Endothelial cell of umbilical vein (primary cell): ENCODE data around the gene TLE4. TPM values are rescaled to one million over a fixed set of nuclear protein-coding genes. Genes with fewer than 3 reads are reported as not detected.

Experiments
- BruUV-seq: library from RNA; stranded (reverse); fragments of 400-500 nt; replicated peaks from 2 replicates; lab custom pipeline; 2021; lab: Mats Ljungman, UMichigan
- CTCF ChIA-PET: fragments of 300-600, 350-600 bp; sonication (Branson Sonifier 250); formaldehyde crosslinking; loops from one replicate; lab custom pipeline; 2021; ENCODE audit warnings: antibody characterized with exemption, inconsistent platforms; lab: Charles Lee
- POLR2A ChIA-PET: fragments of 300-600, 350-600 bp; sonication (Branson Sonifier 250); formaldehyde crosslinking; loops from one replicate; lab custom pipeline; 2021; ENCODE audit warnings: antibody characterized with exemption, inconsistent platforms; lab: Charles Lee
- DNase-seq: peaks from one replicate; pipeline ENCODE4 v3.0.0-alpha.2; 2011; ENCODE audit warnings: low read depth, low spot score
- FAIRE-seq: peaks from 2 replicates; lab custom pipeline; 2011; peaks lifted over from hg19 to GRCh38; lab: Jason Lieb, UNC
- H2AFZ ChIP-seq: 2 replicates; pipeline ENCODE4 v1.6.0; 2012; ENCODE audit warnings: low read depth, low read length, control low read depth, inconsistent platforms
- H3K27ac ChIP-seq: 2 replicates; pipeline ENCODE4 v1.5.1; 2011; ENCODE audit warnings: low read depth, mild to moderate bottlenecking, control low read depth, low read length, moderate library complexity; ENCODE audit not compliant: insufficient read depth
- H3K27me3 ChIP-seq, 2 experiments: 2 replicates each; pipeline versions ENCODE4 v1.6.0 to v1.6.1; 2011; ENCODE audit warnings: low read length in 2 of 2, mixed read lengths in 1 of 2; ENCODE audit not compliant: control insufficient read depth in 2 of 2, insufficient read depth in 2 of 2
- H3K36me3 ChIP-seq, 2 experiments: 2 replicates in 1 of 2; 3 replicates in 1 of 2; pipeline ENCODE4 v1.5.1; 2011; ENCODE audit warnings: low read length in 2 of 2, mild to moderate bottlenecking in 1 of 2, moderate library complexity in 1 of 2; ENCODE audit not compliant: control insufficient read depth in 2 of 2, insufficient read depth in 2 of 2; ENCODE audit errors: extremely low read depth in 1 of 2
- H3K4me1 ChIP-seq: 3 replicates; pipeline ENCODE4 v1.5.1; 2011; ENCODE audit warnings: mild to moderate bottlenecking, low read length; ENCODE audit not compliant: control insufficient read depth, insufficient read depth; ENCODE audit errors: extremely low read depth
- H3K4me2 ChIP-seq: 2 replicates; pipeline ENCODE4 v1.6.1; 2011; ENCODE audit warnings: low read length, control low read depth, mixed read lengths; ENCODE audit not compliant: insufficient read depth
- H3K4me3 ChIP-seq, 3 experiments: fragments of 200-600 bp in 1 of 3; sonication (generic), shearing (Covaris generic) in 1 of 3; replicated peaks in 1 of 3; 2 replicates each; pipeline ENCODE4 v1.5.1; 2011 to 2016; ENCODE audit warnings: control low read depth in 3 of 3, low read length in 3 of 3, mild to moderate bottlenecking in 2 of 3, inconsistent platforms in 1 of 3, low read depth in 1 of 3, moderate library complexity in 1 of 3; ENCODE audit not compliant: insufficient read depth in 1 of 3
- H3K79me2 ChIP-seq: 2 replicates; pipeline ENCODE4 v1.6.0; 2012; ENCODE audit warnings: low read length, inconsistent platforms; ENCODE audit not compliant: control insufficient read depth, insufficient read depth
- H3K9ac ChIP-seq: replicated peaks from 2 replicates; pipeline ENCODE3; 2011; ENCODE audit warnings: low read length, control low read depth; ENCODE audit not compliant: insufficient read depth; ENCODE audit errors: extremely low read depth
- H3K9me1 ChIP-seq: replicated peaks from 3 replicates; pipeline ENCODE4 v1.6.0; 2011; ENCODE audit warnings: mild to moderate bottlenecking, low read length; ENCODE audit not compliant: control insufficient read depth, insufficient read depth; ENCODE audit errors: extremely low read depth
- H3K9me3 ChIP-seq: replicated peaks from 2 replicates; pipeline ENCODE4 v1.5.1; 2012; ENCODE audit warnings: low read length, inconsistent platforms; ENCODE audit not compliant: control insufficient read depth, insufficient read depth
- H4K20me1 ChIP-seq: replicated peaks from 2 replicates; pipeline ENCODE3; 2011; ENCODE audit warnings: mild to moderate bottlenecking, low read length; ENCODE audit not compliant: control insufficient read depth, insufficient read depth; ENCODE audit errors: extremely low read depth
- CTCF ChIP-seq, 2 donors: IDR thresholded peaks; 1 replicate in 1 of 2; 2 replicates in 1 of 2; pipeline ENCODE4 v1.5.1; 2011; ENCODE audit warnings: low read length in 2 of 2, mild to moderate bottlenecking in 2 of 2, moderate library complexity in 2 of 2, control low read depth in 1 of 2, inconsistent platforms in 1 of 2, low read depth in 1 of 2; ENCODE audit not compliant: insufficient read depth in 1 of 2; ENCODE audit errors: extremely low read depth in 1 of 2
- FOS ChIP-seq: IDR thresholded peaks from 2 replicates; pipeline ENCODE4 v1.6.1; 2011; ENCODE audit warnings: mild to moderate bottlenecking, low read length, moderate library complexity, borderline replicate concordance; ENCODE audit not compliant: insufficient read depth
- GATA2 ChIP-seq: IDR thresholded peaks from 2 replicates; pipeline ENCODE4 v1.7.0; 2011; ENCODE audit warnings: low read depth, mild to moderate bottlenecking, moderate library complexity, mixed read lengths, low read length; ENCODE audit not compliant: insufficient read length, insufficient read depth
- MYC ChIP-seq: IDR thresholded peaks from one replicate; pipeline ENCODE4 v1.6.1; 2011; ENCODE audit warnings: mild to moderate bottlenecking, low read depth, low read length
- POLR2A ChIP-seq: IDR thresholded peaks from 2 replicates; pipeline ENCODE4 v1.6.1; 2012; ENCODE audit warnings: low read depth, mild to moderate bottlenecking, control low read depth, low read length
- POLR2AphosphoS5 ChIP-seq: IDR thresholded peaks from 2 replicates; pipeline ENCODE4 v1.6.1; 2012; ENCODE audit warnings: low read depth, mild to moderate bottlenecking, control low read depth, low read length, moderate library complexity; ENCODE audit not compliant: insufficient read depth
- dilution Hi-C: fragments of 300-500 bp; cut with MboI; formaldehyde crosslinking; loops from one replicate; pipeline ENCODE4 v1.15.0; 2019; ENCODE audit warnings: low sequenced_read_pairs; ENCODE audit not compliant: extremely low pct_ligation_motif_present
- intact Hi-C: fragments of 100-400 bp; cut with micrococcal nuclease; formaldehyde crosslinking; loops from one replicate; pipeline ENCODE4 v1.10.0; 2022
- polyA plus RNA-seq, 4 experiments: library from polyadenylated mRNA; depleted of rRNA in 3 of 4; stranded (reverse) in 3 of 4; unstranded in 1 of 4; fragments of >200 nt; gene quantifications; 2 replicates each; pipeline versions ENCODE4 v1.2.1 to v1.2.3, GENCODE V29; 2011 to 2012; ENCODE audit warnings: missing spikeins in 1 of 4
- total RNA-seq: library from RNA; stranded (reverse); gene quantifications from 2 replicates; pipeline ENCODE4 v1.2.3, GENCODE V29; 2021
- TF ChIP-seq, protein P1 (sequence below): IDR thresholded peaks from 2 replicates; pipeline ENCODE4 v1.6.1; 2011; ENCODE audit not compliant: insufficient read depth, insufficient read length

Gene TLE4
- total and polyA plus RNA-seq, 2 donors (not counting 3 experiments of a cell fraction or from before 2014, with no cell fraction given), result 31.4 to 32.3 TPM

DNA sequence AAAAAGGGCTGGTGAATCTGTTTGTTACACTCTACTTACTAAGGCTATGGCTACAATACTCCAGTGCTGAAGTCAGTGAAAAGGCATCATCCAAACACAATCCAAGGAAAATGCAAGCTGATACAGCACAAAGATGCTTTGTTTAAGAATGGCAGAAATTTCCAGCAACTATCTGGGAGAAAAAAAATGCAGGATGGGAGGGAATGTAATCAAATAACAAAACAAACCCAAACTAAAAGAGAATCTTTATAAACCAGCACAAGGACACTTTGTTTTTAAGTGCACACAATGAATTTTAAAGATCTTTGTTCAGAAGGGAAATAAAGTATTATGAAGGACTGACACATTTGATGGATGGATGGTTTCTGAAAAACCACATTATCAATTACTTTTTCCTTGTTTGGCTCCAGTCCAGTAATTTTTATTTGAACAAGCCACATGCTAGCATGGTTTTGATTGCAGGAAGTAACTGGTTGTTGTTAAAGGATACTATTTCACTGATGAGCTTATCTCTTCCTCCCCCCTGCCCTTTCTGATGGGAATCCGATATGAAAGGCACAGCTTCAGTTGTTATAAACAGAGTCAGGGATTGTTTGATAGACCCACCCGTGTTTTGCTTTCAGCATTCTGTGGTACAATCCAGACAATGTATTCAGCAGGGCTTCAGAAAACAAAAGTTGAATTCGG lies 12.1 kb upstream of the TLE4 start:
- POLR2A ChIA-PET, result interaction anchor here (1.7 kb wide), 1 partner anchor 12 kb away, joined by 6 read pairs; the partner anchor contains the start of gene TLE4
- Histone ChIP-seq H3K4me3 (no peak overlapping the region), H3K27me3 (no peaks in the 10 kb centered on the region), H3K9ac (no peak overlapping the region), H3K36me3 (no peaks in the 10 kb centered on the region), H3K27ac (no peak overlapping the region), H3K9me3 (no peaks in the 10 kb centered on the region), H3K4me1 (peaks cover 13% of the 10 kb centered on the region), H3K79me2 (no peaks in the 10 kb centered on the region), H4K20me1 (no peaks in the 10 kb centered on the region), H2AFZ (no peak overlapping the region), H3K9me1 (no peaks in the 10 kb centered on the region), H3K4me2 (no peak overlapping the region)
- BruUV-seq, result no TSS peak
- TF ChIP-seq POLR2A, result no peak
- TF ChIP-seq, protein P1, sequence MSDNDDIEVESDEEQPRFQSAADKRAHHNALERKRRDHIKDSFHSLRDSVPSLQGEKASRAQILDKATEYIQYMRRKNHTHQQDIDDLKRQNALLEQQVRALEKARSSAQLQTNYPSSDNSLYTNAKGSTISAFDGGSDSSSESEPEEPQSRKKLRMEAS, result no peak
- peak; percentile 11 for TF ChIP-seq FOS
- TF ChIP-seq POLR2AphosphoS5, result no peak
- peak; percentile 72 for TF ChIP-seq GATA2
- no peak for TF ChIP-seq CTCF (IDR thresholded peaks at IDR 0.05; ENCODE audit: extremely low read depth in 1 of 2, insufficient read depth in 1 of 2, low read depth in 1 of 2, low read length in 2 of 2)
- TF ChIP-seq MYC, result no peak
- intact Hi-C loops (no loop called here), dilution Hi-C loops (no loop called here)
- peak; percentile 36 for DNase-seq
- peak; percentile 68 for FAIRE-seq
- CTCF ChIA-PET, result interaction anchor here (1.0 to 1.4 kb wide), 2 partner anchors 8 to 199 kb away, joined by 3 read pairs; no protein-coding TSS in a partner anchor
